Measurements from ENCODE around the gene C6orf15. TPM values are rescaled to one million over a fixed set of nuclear protein-coding genes. Genes with fewer than 3 reads are reported as not detected.

The C6orf15 gene
- total RNA-seq, 2 experiments from 2014 or later = not detected

DNA sequence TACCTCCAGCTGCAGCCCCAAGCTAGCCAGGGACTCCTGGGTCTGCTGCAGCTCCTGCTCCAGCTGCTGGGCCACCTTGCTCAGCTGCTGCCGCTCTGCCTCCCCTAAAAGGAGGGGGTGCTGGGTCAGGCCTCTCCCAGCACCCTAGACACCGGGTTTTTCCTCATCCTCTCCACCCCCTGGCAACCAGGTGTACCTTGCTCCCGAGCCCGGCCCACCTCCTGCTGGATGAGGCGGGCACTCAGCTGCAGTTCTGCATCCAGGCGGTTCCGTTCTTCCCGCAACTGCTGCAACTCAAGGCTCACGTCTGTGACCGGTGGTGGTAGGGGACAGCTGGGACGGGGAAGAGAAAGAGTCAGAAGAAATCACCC is 32.6 kb upstream of the C6orf15 start:
- CTCF ChIA-PET = interaction anchor here (1.2 to 2.0 kb wide), 2 partner anchors 15 to 30 kb away, joined by 3 to 4 read pairs; no protein-coding TSS in a partner anchor
- POLR2A ChIA-PET = interaction anchor here (1.0 kb wide), 1 partner anchor 15 kb away, joined by 5 read pairs; no protein-coding TSS in a partner anchor
- ATAC-seq (no peak), DNase-seq (no peak)
- Mint-ChIP-seq H3K9me3 (ENCODE audit: insufficient read depth) (no peaks in the 10 kb centered on the region), H3K36me3 (ENCODE audit: low read depth) (peaks cover 8% of the 10 kb centered on the region), H3K27me3 (ENCODE audit: low read depth) (no peaks in the 10 kb centered on the region), H3K4me1 (ENCODE audit: low read depth) (no peaks in the 10 kb centered on the region), H3K4me3 (no peak overlapping the region), H3K27ac (no peak overlapping the region)

DNA sequence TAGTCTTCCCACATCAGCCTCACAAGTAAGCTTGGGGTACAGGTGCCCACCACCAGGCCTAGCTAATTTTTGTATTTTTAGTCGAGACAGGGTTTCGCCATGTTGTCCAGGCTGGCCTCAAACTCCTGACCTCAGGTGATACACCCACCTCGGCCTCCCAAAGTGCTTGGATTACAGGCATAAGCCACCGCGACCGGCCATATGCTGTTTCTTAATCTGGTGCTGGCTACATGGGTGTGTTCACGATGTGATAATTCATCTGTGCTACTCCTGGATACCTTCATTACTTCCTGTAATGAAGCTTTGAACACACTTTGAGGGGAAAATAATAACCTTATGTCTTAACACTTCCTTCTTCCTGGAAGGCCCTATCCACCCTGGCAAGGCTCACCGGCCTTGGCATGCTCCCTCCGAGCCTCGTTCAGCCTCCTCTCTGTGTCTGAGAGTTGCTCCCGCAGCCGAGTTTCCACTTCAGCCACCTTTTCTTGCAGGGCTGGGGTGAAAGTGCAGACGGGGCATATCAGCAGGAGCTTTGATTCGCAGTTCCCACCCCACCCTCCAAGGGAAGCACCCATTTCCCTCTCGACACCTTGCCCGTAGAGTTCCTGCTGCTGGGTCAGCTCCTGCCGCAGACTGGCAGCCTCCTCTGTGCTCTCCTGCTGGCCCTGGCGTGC is 32.1 kb upstream of the C6orf15 start:
- Mint-ChIP-seq H3K36me3 (ENCODE audit: low read depth) (peaks cover 6% of the 10 kb centered on the region), H3K9me3 (ENCODE audit: insufficient read depth) (no peaks in the 10 kb centered on the region), H3K27ac (no peak overlapping the region), H3K27me3 (ENCODE audit: low read depth) (no peaks in the 10 kb centered on the region), H3K4me3 (no peak overlapping the region), H3K4me1 (ENCODE audit: low read depth) (no peaks in the 10 kb centered on the region)
- POLR2A ChIA-PET = no interaction called here
- CTCF ChIA-PET = interaction anchor here (0.6 to 2.0 kb wide), 4 partner anchors 11 to 48 kb away, joined by 3 to 4 read pairs (median 3); no protein-coding TSS in a partner anchor
- ATAC-seq (no peak), DNase-seq (no peak)

DNA sequence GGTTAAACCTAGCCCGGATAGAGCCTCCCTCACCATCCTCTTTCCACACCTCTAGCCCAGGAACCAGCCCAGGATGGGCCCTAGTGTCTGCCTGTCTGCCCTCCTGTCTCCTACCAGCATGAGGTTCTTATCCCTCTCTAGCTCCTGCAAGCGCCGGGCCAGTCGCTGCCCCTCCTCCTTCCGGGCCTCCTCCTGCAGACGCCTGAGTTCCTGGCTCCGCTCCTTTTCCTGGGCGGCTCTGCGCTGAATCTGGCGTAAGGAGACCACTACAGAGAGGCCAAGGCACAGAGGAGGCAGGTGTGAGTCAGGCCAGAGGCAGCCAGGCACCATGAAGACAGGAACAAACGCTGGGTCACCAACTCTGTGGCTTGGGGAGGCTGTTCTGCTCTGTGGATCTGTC is 30.8 kb upstream of the C6orf15 start:
- H3K36me3 Mint-ChIP-seq (ENCODE audit: low read depth) = peaks cover 6% of the 10 kb centered on the region
- POLR2A ChIA-PET = no interaction called here
- no peaks in the 10 kb centered on the region for H3K27me3 Mint-ChIP-seq (ENCODE audit: low read depth)
- H3K4me1 Mint-ChIP-seq (ENCODE audit: low read depth) = no peaks in the 10 kb centered on the region
- CTCF ChIA-PET = interaction anchor here (1.7 to 2.6 kb wide), 2 partner anchors 14 to 224 kb away, joined by 7 to 8 read pairs; no protein-coding TSS in a partner anchor
- no peak overlapping the region for H3K4me3 Mint-ChIP-seq
- H3K9me3 Mint-ChIP-seq (ENCODE audit: insufficient read depth) = no peaks in the 10 kb centered on the region
- ATAC-seq (no peak), DNase-seq (no peak)
- no peak overlapping the region for H3K27ac Mint-ChIP-seq

DNA sequence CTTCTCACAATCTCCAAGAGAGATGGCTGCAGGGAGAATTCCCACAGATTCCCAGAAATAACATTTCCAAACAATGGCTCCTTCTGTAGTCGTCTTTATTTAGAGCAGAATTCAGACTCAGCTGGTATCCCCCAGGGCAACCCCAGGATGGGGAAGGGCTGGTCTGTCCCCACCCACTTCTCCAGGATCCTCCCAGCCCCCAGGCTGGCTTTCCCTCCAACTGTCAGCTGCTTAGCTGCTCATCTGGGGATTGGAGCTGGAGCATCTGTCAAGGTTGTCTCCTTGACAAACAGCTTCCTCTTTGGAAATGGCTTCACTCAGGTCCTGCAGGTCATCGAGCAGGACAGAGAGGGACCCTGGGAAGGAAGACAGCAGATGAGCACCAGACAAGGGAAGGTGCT is 30.0 kb upstream of the C6orf15 start:
- no peak overlapping the region for H3K27ac Mint-ChIP-seq

DNA sequence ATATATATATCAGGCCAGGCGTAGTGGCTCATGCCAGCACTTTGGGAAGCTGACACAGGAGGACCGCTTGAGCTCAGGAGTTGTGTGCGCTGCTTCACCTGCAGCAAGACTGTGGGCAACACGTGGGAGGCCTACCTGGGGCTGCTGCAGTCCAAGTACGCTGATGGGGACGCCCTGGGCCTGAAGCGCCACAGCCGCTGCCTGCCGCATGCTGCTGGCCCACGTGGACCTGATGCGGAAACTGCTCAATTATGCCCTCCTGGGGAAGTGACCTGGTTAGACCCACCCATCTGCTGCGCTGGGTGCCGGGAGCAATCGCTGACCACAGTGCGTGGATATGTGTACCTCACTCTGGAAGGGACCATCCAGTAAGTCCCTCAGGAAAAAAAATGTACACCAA is 28.3 kb upstream of the C6orf15 start:
- CTCF ChIA-PET = interaction anchor here (1.7 to 3.9 kb wide), 2 partner anchors 12 to 226 kb away, joined by 6 to 21 read pairs; no protein-coding TSS in a partner anchor
- ATAC-seq = no peak
- no peaks in the 10 kb centered on the region for H3K27me3 Mint-ChIP-seq (ENCODE audit: low read depth)
- H3K36me3 Mint-ChIP-seq (ENCODE audit: low read depth) = peaks cover 6% of the 10 kb centered on the region
- H3K27ac Mint-ChIP-seq = no peak overlapping the region
- no peak for DNase-seq
- H3K4me1 Mint-ChIP-seq (ENCODE audit: low read depth) = peaks cover 6% of the 10 kb centered on the region
- no peak overlapping the region for H3K4me3 Mint-ChIP-seq
- POLR2A ChIA-PET = no interaction called here
- H3K9me3 Mint-ChIP-seq (ENCODE audit: insufficient read depth) = no peaks in the 10 kb centered on the region

More for the DNA sequence above, 30.0 kb upstream of the C6orf15 start:
- Mint-ChIP-seq H3K4me3 (no peak overlapping the region), H3K36me3 (ENCODE audit: low read depth) (peaks cover 6% of the 10 kb centered on the region), H3K4me1 (ENCODE audit: low read depth) (peaks cover 6% of the 10 kb centered on the region), H3K27me3 (ENCODE audit: low read depth) (no peaks in the 10 kb centered on the region), H3K9me3 (ENCODE audit: insufficient read depth) (no peaks in the 10 kb centered on the region)
- DNase-seq (no peak), ATAC-seq (no peak)
- ChIA-PET POLR2A (no interaction called here), CTCF (interaction anchor here (0.7 to 2.6 kb wide), 3 partner anchors 13 to 225 kb away, joined by 3 to 8 read pairs (median 7); no protein-coding TSS in a partner anchor)

DNA sequence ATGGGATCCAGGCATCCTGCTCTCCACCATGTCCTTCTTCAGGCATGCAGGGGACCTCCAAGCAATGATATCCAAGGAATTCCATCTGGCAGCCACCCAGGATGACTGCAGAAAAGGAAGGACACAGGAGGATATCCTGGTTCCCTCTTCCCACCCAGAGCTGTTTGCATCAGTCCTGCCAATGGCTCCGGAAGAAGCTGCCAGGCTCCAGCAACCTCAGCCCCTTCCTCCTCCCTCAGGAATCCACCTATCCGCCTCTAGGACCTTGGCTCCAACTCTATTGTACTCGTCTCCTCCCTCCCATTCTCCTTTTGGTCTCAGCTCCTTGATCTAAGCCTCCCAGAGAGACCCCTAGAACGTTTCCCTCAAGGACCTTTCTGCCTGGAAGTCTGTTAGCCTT is 27.2 kb upstream of the C6orf15 start:
- no peaks in the 10 kb centered on the region for H3K9me3 Mint-ChIP-seq (ENCODE audit: insufficient read depth)
- ATAC-seq (no peak), DNase-seq (no peak)
- peaks cover 3% of the 10 kb centered on the region for H3K36me3 Mint-ChIP-seq (ENCODE audit: low read depth)
- no peak overlapping the region for H3K27ac Mint-ChIP-seq
- ChIA-PET POLR2A (no interaction called here), CTCF (interaction anchor here (1.4 to 5.8 kb wide), 4 partner anchors 11 to 227 kb away, joined by 3 to 30 read pairs (median 14); no protein-coding TSS in a partner anchor)
- H3K4me1 Mint-ChIP-seq (ENCODE audit: low read depth) = peaks cover 6% of the 10 kb centered on the region
- no peak overlapping the region for H3K4me3 Mint-ChIP-seq
- H3K27me3 Mint-ChIP-seq (ENCODE audit: low read depth) = no peaks in the 10 kb centered on the region

DNA sequence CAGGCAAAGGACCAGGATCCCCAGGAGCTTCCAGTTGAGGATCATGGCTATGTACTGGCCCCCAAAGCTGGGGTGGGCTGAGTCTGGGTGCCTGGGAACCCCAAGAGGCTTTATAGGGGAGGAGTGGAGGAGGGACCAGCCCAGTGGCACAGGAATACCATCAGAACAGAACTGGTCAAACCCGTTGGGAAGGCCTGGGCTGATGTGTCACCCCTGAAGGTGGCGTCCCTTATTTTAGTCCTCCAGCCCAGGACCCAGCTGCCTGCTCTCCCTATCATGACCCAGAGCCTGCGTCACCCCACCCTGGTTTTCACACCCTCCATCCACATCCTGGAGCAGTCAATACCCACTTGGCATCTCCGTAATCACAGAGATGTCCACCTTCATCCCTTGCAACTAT is 26.6 kb upstream of the C6orf15 start, which contains the start of gene PSORS1C2:
Gene PSORS1C2 (minus strand): TSS at position 85 of the 400 bp plus-strand sequence. CDS start 40 bp downstream, at position 45.
- ChIA-PET POLR2A (no interaction called here), CTCF (interaction anchor here (0.7 to 5.8 kb wide), 4 partner anchors 14 to 228 kb away, joined by 3 to 30 read pairs (median 12); no protein-coding TSS in a partner anchor)
- no peak for DNase-seq

DNA sequence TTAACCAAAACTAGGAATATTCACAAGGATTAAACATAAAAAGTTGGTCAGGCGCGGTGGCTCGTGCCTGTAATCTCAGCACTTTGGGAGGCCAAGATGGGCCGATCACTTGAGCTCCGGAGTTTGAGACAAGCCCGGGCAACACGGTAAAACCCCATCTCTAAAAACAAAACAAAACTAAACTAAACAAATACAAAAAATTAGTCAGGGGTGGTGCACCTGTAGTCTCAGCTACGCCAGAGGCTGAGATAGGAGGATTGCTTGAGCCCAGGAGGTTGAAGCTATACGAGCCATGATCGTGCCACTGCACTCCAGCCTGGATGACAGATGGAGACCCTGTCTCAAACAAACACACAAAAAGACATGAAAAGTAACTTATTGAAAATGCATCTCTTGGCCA is 23.3 kb upstream of the C6orf15 start:
- Mint-ChIP-seq H3K9me3 (ENCODE audit: insufficient read depth) (no peaks in the 10 kb centered on the region), H3K27me3 (ENCODE audit: low read depth) (peaks cover 3% of the 10 kb centered on the region), H3K4me1 (ENCODE audit: low read depth) (peaks cover 6% of the 10 kb centered on the region), H3K4me3 (no peak overlapping the region), H3K27ac (no peak overlapping the region), H3K36me3 (ENCODE audit: low read depth) (no peaks in the 10 kb centered on the region)
- ChIA-PET POLR2A (no interaction called here), CTCF (interaction anchor here (0.7 to 5.8 kb wide), 3 partner anchors 57 to 231 kb away, joined by 3 to 30 read pairs (median 4); no protein-coding TSS in a partner anchor)
- DNase-seq (no peak), ATAC-seq (no peak)

More for the DNA sequence above, 26.6 kb upstream of the C6orf15 start, which contains the start of gene PSORS1C2:
- Mint-ChIP-seq H3K9me3 (ENCODE audit: insufficient read depth) (no peaks in the 10 kb centered on the region), H3K36me3 (ENCODE audit: low read depth) (no peaks in the 10 kb centered on the region), H3K4me1 (ENCODE audit: low read depth) (peaks cover 6% of the 10 kb centered on the region), H3K27me3 (ENCODE audit: low read depth) (no peaks in the 10 kb centered on the region), H3K4me3 (no peak within 1 kb of the TSS), H3K27ac (no peak within 1 kb of the TSS)
- no peak for ATAC-seq

DNA sequence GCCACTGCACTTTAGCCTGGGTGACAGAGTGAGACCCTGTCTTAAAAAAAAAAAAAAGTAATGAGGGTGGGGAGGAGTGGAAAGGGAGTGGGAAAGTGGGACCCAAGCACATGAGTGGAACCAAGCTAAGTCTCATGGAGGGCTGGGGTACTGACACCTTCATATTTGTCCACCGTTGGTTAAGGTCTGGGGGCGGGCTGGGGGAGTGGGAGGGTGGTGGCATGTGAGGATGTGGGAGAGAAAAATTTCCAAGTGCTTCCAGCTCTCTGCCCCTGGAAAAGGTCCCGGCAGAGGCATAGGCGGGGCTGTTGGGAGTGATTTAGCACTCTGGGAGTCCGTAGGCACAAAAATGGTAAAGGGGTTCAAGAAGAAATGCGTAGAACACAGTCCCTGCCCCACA is 20.4 kb upstream of the C6orf15 start:
- Mint-ChIP-seq H3K4me3 (no peak overlapping the region), H3K4me1 (ENCODE audit: low read depth) (peaks cover 4% of the 10 kb centered on the region), H3K36me3 (ENCODE audit: low read depth) (no peaks in the 10 kb centered on the region), H3K27me3 (ENCODE audit: low read depth) (peaks cover 10% of the 10 kb centered on the region), H3K27ac (no peak overlapping the region), H3K9me3 (ENCODE audit: insufficient read depth) (no peaks in the 10 kb centered on the region)
- DNase-seq (no peak), ATAC-seq (no peak)
- ChIA-PET POLR2A (interaction anchor here (1.1 kb wide), 1 partner anchor 25 kb away, joined by 3 read pairs; the partner anchor contains the start of genes CCHCR1 and TCF19), CTCF (interaction anchor here (1.2 to 2.7 kb wide), 3 partner anchors 31 to 234 kb away, joined by 3 to 10 read pairs (median 4); no protein-coding TSS in a partner anchor)

DNA sequence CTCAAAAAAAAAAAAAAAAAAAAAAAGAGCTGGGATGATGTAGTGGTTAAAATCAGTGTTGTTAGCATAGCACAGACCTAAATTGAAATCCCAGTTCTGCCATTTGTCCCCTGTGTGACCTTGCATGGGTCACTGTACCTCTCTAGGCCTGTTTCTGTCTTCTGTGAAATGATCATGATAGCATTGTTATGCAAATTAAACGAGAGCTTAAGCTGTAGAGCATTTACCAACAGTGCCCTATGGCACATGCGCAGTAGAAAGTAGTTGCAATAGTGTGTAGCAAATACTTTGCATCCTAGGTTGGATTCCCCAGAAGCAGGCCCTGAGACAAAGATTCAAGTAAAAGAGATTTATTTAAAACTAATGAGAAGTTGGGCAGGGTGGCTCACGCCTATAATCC is 19.2 kb upstream of the C6orf15 start:
- ATAC-seq (no peak), DNase-seq (no peak)
- Mint-ChIP-seq H3K9me3 (ENCODE audit: insufficient read depth) (no peaks in the 10 kb centered on the region), H3K4me1 (ENCODE audit: low read depth) (no peaks in the 10 kb centered on the region), H3K27ac (no peak overlapping the region), H3K36me3 (ENCODE audit: low read depth) (no peaks in the 10 kb centered on the region), H3K27me3 (ENCODE audit: low read depth) (peaks cover 10% of the 10 kb centered on the region), H3K4me3 (no peak overlapping the region)
- CTCF ChIA-PET = interaction anchor here (0.7 to 2.7 kb wide), 3 partner anchors 52 to 235 kb away, joined by 3 to 10 read pairs (median 4); no protein-coding TSS in a partner anchor
- POLR2A ChIA-PET = no interaction called here

DNA sequence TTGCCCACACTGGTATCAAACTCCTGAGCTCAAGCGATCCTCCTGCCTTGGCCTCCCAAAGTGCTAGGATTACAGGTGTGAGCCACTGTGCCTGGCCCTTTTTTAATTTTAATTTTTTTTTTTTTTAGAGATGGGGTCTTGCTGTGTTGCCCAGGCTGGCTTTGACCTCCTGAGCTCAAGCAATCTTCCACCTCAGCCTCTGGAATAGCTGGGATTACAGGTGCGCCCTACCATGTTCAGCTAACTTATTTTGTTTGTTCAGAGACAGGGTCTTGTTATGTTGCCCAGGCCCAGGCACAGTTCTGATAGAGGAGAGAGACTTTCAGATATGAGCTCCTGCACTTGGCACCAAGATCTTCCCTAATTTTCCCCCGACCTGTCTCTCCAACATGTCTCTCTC is 18.4 kb upstream of the C6orf15 start:
- ATAC-seq = no peak
- Mint-ChIP-seq H3K36me3 (ENCODE audit: low read depth) (no peaks in the 10 kb centered on the region), H3K27me3 (ENCODE audit: low read depth) (peaks cover 12% of the 10 kb centered on the region), H3K4me3 (no peak overlapping the region), H3K4me1 (ENCODE audit: low read depth) (no peaks in the 10 kb centered on the region), H3K9me3 (ENCODE audit: insufficient read depth) (no peaks in the 10 kb centered on the region), H3K27ac (no peak overlapping the region)
- ChIA-PET POLR2A (no interaction called here), CTCF (interaction anchor here (2.1 to 3.3 kb wide), 4 partner anchors 12 to 236 kb away, joined by 7 to 22 read pairs (median 13); partner anchors contain the start of gene VARS2)
- no peak for DNase-seq

DNA sequence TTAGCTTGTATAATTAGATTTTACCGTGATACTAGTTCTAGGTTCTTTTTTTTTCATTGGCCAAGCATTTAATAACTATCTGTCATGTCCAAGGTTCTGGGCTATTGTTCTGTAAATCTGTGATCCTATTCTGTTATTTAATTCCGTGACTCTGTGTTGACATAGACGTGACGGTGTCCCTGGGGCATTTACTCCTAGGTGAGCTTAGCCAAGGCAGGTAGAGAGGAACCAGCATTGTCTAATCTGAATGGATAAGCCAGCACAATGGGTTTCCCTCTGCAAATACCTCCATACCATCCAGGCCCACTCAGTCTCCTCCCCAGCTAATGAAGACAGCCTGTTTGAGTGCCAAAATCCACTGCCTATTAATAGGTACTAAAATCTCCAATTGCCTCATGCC is 16.8 kb upstream of the C6orf15 start:
- Mint-ChIP-seq H3K36me3 (ENCODE audit: low read depth) (no peaks in the 10 kb centered on the region), H3K27ac (no peak overlapping the region), H3K9me3 (ENCODE audit: insufficient read depth) (no peaks in the 10 kb centered on the region), H3K27me3 (ENCODE audit: low read depth) (peaks cover 12% of the 10 kb centered on the region), H3K4me1 (ENCODE audit: low read depth) (no peaks in the 10 kb centered on the region), H3K4me3 (no peak overlapping the region)
- no peak for ATAC-seq
- ChIA-PET CTCF (interaction anchor here (0.6 to 3.3 kb wide), 18 partner anchors 10 to 315 kb away, joined by 3 to 22 read pairs (median 4); partner anchors contain the start of genes TCF19 and VARS2), POLR2A (no interaction called here)
- DNase-seq = no peak

Measured in activated CD8-positive, alpha-beta T cell treated with anti-CD3 and anti-CD28 coated beads, Interleukin-2, amount 10 ng/mL, durations not matched to agents 7 days and 5 days (primary cell).